CD14-positive monocyte (primary cell): ENCODE results near the gene PATL1. TPM values are rescaled to one million over a fixed set of nuclear protein-coding genes. Genes with fewer than 3 reads are reported as not detected.

Experiments
- DNase-seq, 3 donors: peaks; one replicate each; pipeline ENCODE4 v3.0.0-alpha.2; 2011 to 2022
- H2AFZ ChIP-seq: 2 replicates; pipeline ENCODE4 v1.6.0; 2012; ENCODE audit warnings: mild to moderate bottlenecking, low read depth, low read length, inconsistent platforms; ENCODE audit not compliant: insufficient read depth, poor library complexity, severe bottlenecking
- H3K27ac ChIP-seq, 2 donors: 1 replicate in 1 of 2; 2 replicates in 1 of 2; pipeline ENCODE4 v1.5.1; 2012 to 2013; ENCODE audit warnings: low read length in 2 of 2, control low read depth in 1 of 2, inconsistent platforms in 1 of 2, low read depth in 1 of 2, mild to moderate bottlenecking in 1 of 2
- H3K27me3 ChIP-seq, 2 donors: one replicate each; pipeline versions ENCODE4 v1.6.0 to v1.6.1; 2011 to 2013; ENCODE audit warnings: low read length in 2 of 2; ENCODE audit not compliant: control insufficient read depth in 2 of 2, insufficient read depth in 2 of 2
- H3K36me3 ChIP-seq, 2 donors: replicated peaks in 1 of 2; 1 replicate in 1 of 2; 2 replicates in 1 of 2; pipeline versions ENCODE4 v1.5.1 to v1.6.1; 2012 to 2013; ENCODE audit warnings: low read length in 2 of 2, control low read depth in 1 of 2, inconsistent platforms in 1 of 2, mild to moderate bottlenecking in 1 of 2; ENCODE audit not compliant: insufficient read depth in 2 of 2, control insufficient read depth in 1 of 2
- H3K4me1 ChIP-seq, 2 donors: 1 replicate in 1 of 2; 2 replicates in 1 of 2; pipeline versions ENCODE4 v1.5.1 to v1.6.1; 2012 to 2013; ENCODE audit warnings: low read length in 2 of 2, control low read depth in 1 of 2, inconsistent platforms in 1 of 2, mild to moderate bottlenecking in 1 of 2, moderate library complexity in 1 of 2; ENCODE audit not compliant: insufficient read depth in 2 of 2, control insufficient read depth in 1 of 2
- H3K4me2 ChIP-seq: replicated peaks from 2 replicates; pipeline ENCODE3; 2012; ENCODE audit warnings: low read length, moderate library complexity, mild to moderate bottlenecking; ENCODE audit not compliant: poor library complexity, severe bottlenecking; ENCODE audit errors: extremely low read depth
- H3K4me3 ChIP-seq, 3 experiments: fragments of 200-600 bp in 1 of 3; sonication (generic) in 1 of 3; replicated peaks in 1 of 3; 1 replicate in 2 of 3; 2 replicates in 1 of 3; pipeline ENCODE4 v1.5.1; 2011 to 2013; ENCODE audit warnings: low read length in 3 of 3, mild to moderate bottlenecking in 3 of 3, control low read depth in 2 of 3, low read depth in 2 of 3, inconsistent platforms in 1 of 3, moderate library complexity in 1 of 3
- H3K79me2 ChIP-seq: 2 replicates; pipeline ENCODE4 v1.6.0; 2012; ENCODE audit warnings: mild to moderate bottlenecking, control low read depth, inconsistent platforms, low read length, moderate library complexity; ENCODE audit not compliant: insufficient read depth
- H3K9ac ChIP-seq: 2 replicates; pipeline ENCODE4 v1.6.0; 2017; ENCODE audit warnings: low read length, mild to moderate bottlenecking; ENCODE audit not compliant: insufficient read depth, poor library complexity, severe bottlenecking
- H3K9me3 ChIP-seq, 2 donors: replicated peaks in 1 of 2; 1 replicate in 1 of 2; 2 replicates in 1 of 2; pipeline versions ENCODE4 v1.5.1 to v1.6.1; 2012 to 2013; ENCODE audit warnings: low read length in 2 of 2, control low read depth in 1 of 2; ENCODE audit not compliant: control insufficient read depth in 1 of 2, insufficient read depth in 1 of 2
- H4K20me1 ChIP-seq: 2 replicates; pipeline ENCODE4 v1.6.0; 2012; ENCODE audit warnings: mild to moderate bottlenecking, low read length, control low read depth, moderate library complexity; ENCODE audit not compliant: insufficient read depth
- H3K27ac Mint-ChIP-seq, 7 donors: one replicate each; pipeline ENCODE4 v1.8.0; 2020; ENCODE audit warnings: mild to moderate bottlenecking in 7 of 7, mixed read lengths in 7 of 7, moderate library complexity in 6 of 7, inconsistent platforms in 2 of 7
- H3K27me3 Mint-ChIP-seq, 3 donors: one replicate each; pipeline ENCODE4 v1.8.0; 2021 to 2022; ENCODE audit warnings: low read depth in 3 of 3, mild to moderate bottlenecking in 3 of 3, mixed read lengths in 3 of 3, moderate library complexity in 3 of 3, inconsistent platforms in 1 of 3
- H3K36me3 Mint-ChIP-seq, 2 donors: one replicate each; pipeline ENCODE4 v1.8.0; 2020; ENCODE audit warnings: mixed read lengths in 2 of 2, inconsistent platforms in 1 of 2, mild to moderate bottlenecking in 1 of 2
- H3K4me1 Mint-ChIP-seq: one replicate; pipeline ENCODE4 v1.8.0; 2020; ENCODE audit warnings: mild to moderate bottlenecking, mixed read lengths
- H3K4me3 Mint-ChIP-seq, 2 donors: one replicate each; pipeline ENCODE4 v1.8.0; 2020; ENCODE audit warnings: mild to moderate bottlenecking in 2 of 2, mixed read lengths in 2 of 2, moderate library complexity in 1 of 2
- H3K9me3 Mint-ChIP-seq, 7 donors: one replicate each; pipeline ENCODE4 v1.8.0; 2020 to 2022; ENCODE audit warnings: mixed read lengths in 7 of 7, mild to moderate bottlenecking in 6 of 7, moderate library complexity in 6 of 7, inconsistent platforms in 2 of 7
- CTCF ChIP-seq: fragments of 200-600 bp; IDR thresholded peaks from one replicate; pipeline ENCODE4 v1.8.0; 2022; ENCODE audit warnings: antibody characterized with exemption, mild to moderate bottlenecking
- WGBS: methylation state at CpG from one replicate; pipeline ENCODE4 v1.1.5; 2013; ENCODE audit warnings: missing lambda C conversion rate; ENCODE audit not compliant: insufficient coverage; 5-methylcytosine and 5-hydroxymethylcytosine counted together
- intact Hi-C, 2 donors: fragments of 100-400 bp; cut with micrococcal nuclease; formaldehyde crosslinking; loops; one replicate each; pipeline versions ENCODE4 v1.15.0 to v1.15.1; 2023
- polyA plus RNA-seq, 3 donors: library from polyadenylated mRNA; depleted of rRNA in 1 of 3; unstranded in 2 of 3; stranded (reverse) in 1 of 3; fragments of 300-500 nt in 2 of 3; fragments of >200 nt in 1 of 3; fragmentation: Illumina TruSeq in 2 of 3; gene quantifications; 1 replicate in 2 of 3; 2 replicates in 1 of 3; pipeline ENCODE4 v1.2.3, GENCODE V29; 2012 to 2021

PATL1 gene
- polyA plus RNA-seq, 3 donors = 4.1 to 49.3 (median 5.1) TPM

- Mint-ChIP-seq H3K27me3 (peaks cover 0 to 2% (median 0%) of the 10 kb centered on the region in 3 donors), H3K4me1 (peaks cover 22% of the 10 kb centered on the region), H3K4me3 (peak overlapping the region; percentile 60 to 65), H3K9me3 (no peaks in the 10 kb centered on the region), H3K27ac (peak overlapping the region; percentile 78 to 92 (median 85)), H3K36me3 (peaks cover 54 to 74% of the 10 kb centered on the region in 2 donors)
- intact Hi-C loops = loop anchor here (10.0 kb wide), 2 partner anchors 94 to 96 kb away; partner anchors contain the start of gene STX3 (in 2 of the 2)
- no peaks in the 10 kb centered on the region for H3K27me3 ChIP-seq
- peaks cover 96% of the 10 kb centered on the region for H4K20me1 ChIP-seq
- peaks cover 75 to 82% of the 10 kb centered on the region in 2 donors for H3K36me3 ChIP-seq
- peaks cover 17 to 24% of the 10 kb centered on the region in 2 donors for H3K4me1 ChIP-seq
- no peak overlapping the region for H2AFZ ChIP-seq
- WGBS = 86% methylated on average over 1 of the region's 1 CpG
- H3K9me3 ChIP-seq = no peaks in the 10 kb centered on the region
- H3K27ac ChIP-seq = peak overlapping the region; percentile 43 to 67
- no peak overlapping the region for H3K4me3 ChIP-seq
- DNase-seq = peak; percentile 15 to 40 (median 25)
- peak overlapping the region; percentile 42 for H3K4me2 ChIP-seq
- no peak for TF ChIP-seq CTCF
- no peak overlapping the region for H3K9ac ChIP-seq
- H3K79me2 ChIP-seq = peaks cover 70% of the 10 kb centered on the region
These were observed 8.2 kb downstream of the PATL1 start for GRCh38 chr11:59660621-59661020.

GRCh38 chr11:59659981-59660380, 8.9 kb downstream of the PATL1 start:
- H3K36me3 Mint-ChIP-seq = peaks cover 55 to 74% of the 10 kb centered on the region in 2 donors
- H2AFZ ChIP-seq = no peak overlapping the region
- peak overlapping the region; percentile 78 to 88 (median 85) for H3K27ac Mint-ChIP-seq
- peak overlapping the region in 1 of 2 donors; percentile 67 for H3K27ac ChIP-seq
- H3K36me3 ChIP-seq = peaks cover 75 to 82% of the 10 kb centered on the region in 2 donors
- DNase-seq = peak in 1 of 3 donors; percentile 19
- TF ChIP-seq CTCF = no peak
- H3K4me1 ChIP-seq = peaks cover 17 to 24% of the 10 kb centered on the region in 2 donors
- H3K4me1 Mint-ChIP-seq = peaks cover 20% of the 10 kb centered on the region
- no peaks in the 10 kb centered on the region for H3K9me3 ChIP-seq
- intact Hi-C loops = loop anchor here (10.0 kb wide), 2 partner anchors 95 kb away; partner anchors contain the start of gene STX3 (in 2 of the 2)
- H4K20me1 ChIP-seq = peaks cover 96% of the 10 kb centered on the region
- H3K79me2 ChIP-seq = peaks cover 63% of the 10 kb centered on the region
- no peaks in the 10 kb centered on the region for H3K9me3 Mint-ChIP-seq
- H3K4me2 ChIP-seq = peak overlapping the region; percentile 42
- no peak overlapping the region for H3K4me3 ChIP-seq
- no peaks in the 10 kb centered on the region for H3K27me3 ChIP-seq
- no peak overlapping the region for H3K9ac ChIP-seq
- WGBS = no CpG with 5 or more reads among the region's 2 CpGs
- H3K4me3 Mint-ChIP-seq = peak overlapping the region in 1 of 2 donors; percentile 50
- H3K27me3 Mint-ChIP-seq = peaks cover 0 to 2% (median 0%) of the 10 kb centered on the region in 3 donors
